ENCODE measurements around the gene LZTS2.

GRCh38 chr10:101043363-101043707 is 43.7 kb downstream of the LZTS2 start:
- TF ChIP-seq, protein P1, sequence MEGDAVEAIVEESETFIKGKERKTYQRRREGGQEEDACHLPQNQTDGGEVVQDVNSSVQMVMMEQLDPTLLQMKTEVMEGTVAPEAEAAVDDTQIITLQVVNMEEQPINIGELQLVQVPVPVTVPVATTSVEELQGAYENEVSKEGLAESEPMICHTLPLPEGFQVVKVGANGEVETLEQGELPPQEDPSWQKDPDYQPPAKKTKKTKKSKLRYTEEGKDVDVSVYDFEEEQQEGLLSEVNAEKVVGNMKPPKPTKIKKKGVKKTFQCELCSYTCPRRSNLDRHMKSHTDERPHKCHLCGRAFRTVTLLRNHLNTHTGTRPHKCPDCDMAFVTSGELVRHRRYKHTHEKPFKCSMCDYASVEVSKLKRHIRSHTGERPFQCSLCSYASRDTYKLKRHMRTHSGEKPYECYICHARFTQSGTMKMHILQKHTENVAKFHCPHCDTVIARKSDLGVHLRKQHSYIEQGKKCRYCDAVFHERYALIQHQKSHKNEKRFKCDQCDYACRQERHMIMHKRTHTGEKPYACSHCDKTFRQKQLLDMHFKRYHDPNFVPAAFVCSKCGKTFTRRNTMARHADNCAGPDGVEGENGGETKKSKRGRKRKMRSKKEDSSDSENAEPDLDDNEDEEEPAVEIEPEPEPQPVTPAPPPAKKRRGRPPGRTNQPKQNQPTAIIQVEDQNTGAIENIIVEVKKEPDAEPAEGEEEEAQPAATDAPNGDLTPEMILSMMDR (conservative IDR thresholded peaks at IDR 0.05; ENCODE audit: low read depth, low read length): no peak
- no peak for TF ChIP-seq EZH2 (IDR thresholded peaks at IDR 0.05; ENCODE audit: borderline replicate concordance, low read depth, low read length, poor library complexity, severe bottlenecking)
